GM23248 (cell line): ENCODE data around the gene HOXC5.

Experiments
- EZH2 ChIP-seq: fragments of 200-600 bp; sonication (generic); IDR thresholded peaks from 2 replicates; pipeline ENCODE4 v1.6.1; 2018; ENCODE audit warnings: antibody characterized with exemption, mild to moderate bottlenecking; ENCODE audit not compliant: insufficient read depth, poor library complexity, severe bottlenecking
- EZH2phosphoT487 ChIP-seq: fragments of 200-600 bp; sonication (generic); IDR thresholded peaks from 2 replicates; pipeline ENCODE4 v1.6.1; 2018; ENCODE audit warnings: antibody characterized with exemption, moderate library complexity, mild to moderate bottlenecking, low read depth; ENCODE audit not compliant: insufficient read depth

- TF ChIP-seq EZH2, result no peak
- no peak for TF ChIP-seq EZH2phosphoT487
Measured at GRCh38 chr12:54054742-54055194, 21.9 kb downstream of the HOXC5 start.
